ENCODE results near the gene RBMS3.

- TF ChIP-seq ZFX (CRISPR knock-in tag; IDR thresholded peaks at IDR 0.05; ENCODE audit: low read depth) (no peak), EZH2 (conservative IDR thresholded peaks at IDR 0.05; ENCODE audit: low read depth, low read length) (no peak), POLR2A (IDR thresholded peaks at IDR 0.05; ENCODE audit: insufficient read depth in 1 of 2, low read depth in 2 of 2, low read length in 2 of 2) (no peak), JUND (CRISPR knock-in tag; IDR thresholded peaks at IDR 0.05) (no peak), CSRNP1 (CRISPR knock-in tag; IDR thresholded peaks at IDR 0.05) (no peak)
These were observed 316.6 kb downstream of the RBMS3 start for GRCh38 chr3:29597376-29598008.
